T-helper 22 cell (primary cell): ENCODE results near the gene CPED1.
"Not testable (repeated sequence)": the region's sequence is repeated elsewhere in the genome, so short reads cannot be mapped to it uniquely, and the experiment has no call there.

ENCODE experiments used
- DNase-seq: peaks from one replicate; pipeline ENCODE4 v3.0.0-alpha.2; 2020; ENCODE audit warnings: low read depth

The CPED1 gene

GRCh38 chr7:121071662-121072061 lies 83.2 kb downstream of the CPED1 start:
- DNase-seq: no peak

- DNase-seq: no peak
Measured at GRCh38 chr7:121072826-121073225, 84.3 kb downstream of the CPED1 start.

GRCh38 chr7:121073463-121074099 lies 85.1 kb downstream of the CPED1 start:
- DNase-seq: no peak

- not testable (repeated sequence) for DNase-seq
Measured at GRCh38 chr7:121075424-121075841, 86.9 kb downstream of the CPED1 start.

GRCh38 chr7:121075952-121076349 lies 87.4 kb downstream of the CPED1 start:
- DNase-seq: no peak

- DNase-seq: no peak
Measured at GRCh38 chr7:121076350-121077164, 88.0 kb downstream of the CPED1 start.

- DNase-seq: no peak
Measured at GRCh38 chr7:121077165-121077630, 88.7 kb downstream of the CPED1 start.

- DNase-seq: no peak
Measured at GRCh38 chr7:121078701-121079227, 90.3 kb downstream of the CPED1 start.

GRCh38 chr7:121079425-121080169 lies 91.1 kb downstream of the CPED1 start:
- no peak for DNase-seq

GRCh38 chr7:121080257-121080912 lies 91.9 kb downstream of the CPED1 start:
- DNase-seq: no peak

GRCh38 chr7:121080913-121081326 lies 92.4 kb downstream of the CPED1 start:
- DNase-seq: no peak

GRCh38 chr7:121081327-121081936 lies 92.9 kb downstream of the CPED1 start:
- DNase-seq: no peak

GRCh38 chr7:121082400-121083101 lies 94.0 kb downstream of the CPED1 start:
- DNase-seq: no peak

- no peak for DNase-seq
Measured at GRCh38 chr7:121083138-121083789, 94.8 kb downstream of the CPED1 start.

GRCh38 chr7:121083790-121084251 lies 95.3 kb downstream of the CPED1 start:
- no peak for DNase-seq

- DNase-seq: no peak
Measured at GRCh38 chr7:121084256-121084655, 95.7 kb downstream of the CPED1 start.

- no peak for DNase-seq
Measured at GRCh38 chr7:121084748-121085336, 96.3 kb downstream of the CPED1 start.

- no peak for DNase-seq
Measured at GRCh38 chr7:121085922-121086321, 97.4 kb downstream of the CPED1 start.

GRCh38 chr7:121088870-121089269 lies 100.4 kb downstream of the CPED1 start:
- no peak for DNase-seq

GRCh38 chr7:121094829-121095228 lies 106.3 kb downstream of the CPED1 start:
- DNase-seq: no peak
